NCI-H1105 treated with DMSO at 0.1 percent for 48 hours (cell line): ENCODE data around the gene LRPAP1.
"Not testable (repeated sequence)": the region's sequence is repeated elsewhere in the genome, so short reads cannot be mapped to it uniquely, and the experiment has no call there.

Source experiments
- DNase-seq: peaks from one replicate; lab custom pipeline; 2025; lab: John Stamatoyannopoulos, UW

Gene LRPAP1

GRCh38 chr4:3531879-3532750, at the start of gene LRPAP1:
LRPAP1 (minus strand) TSS chr4:3532422; CDS start chr4:3532412, 10 bp downstream.
- peak; percentile 73 for DNase-seq

GRCh38 chr4:3581334-3582090, 49.3 kb upstream of the LRPAP1 start:
- DNase-seq: not testable (repeated sequence)

GRCh38 chr4:3580859-3581258, 48.6 kb upstream of the LRPAP1 start:
- DNase-seq: not testable (repeated sequence)

- DNase-seq: not testable (repeated sequence)
Observed at GRCh38 chr4:3578527-3579144, 46.4 kb upstream of the LRPAP1 start.

- DNase-seq: not testable (repeated sequence)
Observed at GRCh38 chr4:3578052-3578451, 45.8 kb upstream of the LRPAP1 start.

GRCh38 chr4:3577208-3577892, 45.1 kb upstream of the LRPAP1 start:
- not testable (repeated sequence) for DNase-seq

- not testable (repeated sequence) for DNase-seq
Observed at GRCh38 chr4:3576533-3577207, 44.4 kb upstream of the LRPAP1 start.

- not testable (repeated sequence) for DNase-seq
Observed at GRCh38 chr4:3575426-3576369, 43.5 kb upstream of the LRPAP1 start.

- not testable (repeated sequence) for DNase-seq
Observed at GRCh38 chr4:3574865-3575264, 42.6 kb upstream of the LRPAP1 start.

GRCh38 chr4:3574346-3574745, 42.1 kb upstream of the LRPAP1 start:
- DNase-seq: not testable (repeated sequence)

GRCh38 chr4:3573131-3573530, 40.9 kb upstream of the LRPAP1 start:
- no peak for DNase-seq

GRCh38 chr4:3572363-3572762, 40.1 kb upstream of the LRPAP1 start:
- DNase-seq: no peak

- no peak for DNase-seq
Observed at GRCh38 chr4:3571921-3572320, 39.7 kb upstream of the LRPAP1 start.

- DNase-seq: not testable (repeated sequence)
Observed at GRCh38 chr4:3570923-3571322, 38.7 kb upstream of the LRPAP1 start.

GRCh38 chr4:3569611-3570010, 37.4 kb upstream of the LRPAP1 start:
- not testable (repeated sequence) for DNase-seq

- DNase-seq: not testable (repeated sequence)
Observed at GRCh38 chr4:3566701-3567100, 34.5 kb upstream of the LRPAP1 start.

- not testable (repeated sequence) for DNase-seq
Observed at GRCh38 chr4:3566301-3566700, 34.1 kb upstream of the LRPAP1 start.

- not testable (repeated sequence) for DNase-seq
Observed at GRCh38 chr4:3564948-3565347, 32.7 kb upstream of the LRPAP1 start.

- DNase-seq: no peak
Observed at GRCh38 chr4:3563403-3563802, 31.2 kb upstream of the LRPAP1 start.

GRCh38 chr4:3562127-3562526, 29.9 kb upstream of the LRPAP1 start:
- not testable (repeated sequence) for DNase-seq
